Dedifferentiated amniotic fluid mesenchymal stem cell (primary cell): ENCODE results near the gene TNFRSF25.

Experiments
- DNase-seq: peaks from one replicate; pipeline ENCODE4 v3.0.0-alpha.2; 2016; ENCODE audit errors: extremely low spot score

Gene TNFRSF25

GRCh38 chr1:6417961-6418667 lies 47.9 kb downstream of the TNFRSF25 start:
- no peak for DNase-seq

GRCh38 chr1:6416906-6417305 lies 49.1 kb downstream of the TNFRSF25 start:
- DNase-seq = no peak

GRCh38 chr1:6416295-6416656 lies 49.7 kb downstream of the TNFRSF25 start:
- DNase-seq = no peak

GRCh38 chr1:6414881-6415626 lies 50.9 kb downstream of the TNFRSF25 start:
- DNase-seq = no peak

GRCh38 chr1:6414443-6414844 lies 51.5 kb downstream of the TNFRSF25 start:
- no peak for DNase-seq

- no peak for DNase-seq
Observed at GRCh38 chr1:6412896-6413295, 53.1 kb downstream of the TNFRSF25 start.
